HT-29 (cell line): ENCODE data around the gene EBF4. TPM values are rescaled to one million over a fixed set of nuclear protein-coding genes. Genes with fewer than 3 reads are reported as not detected.

Experiments
- DNase-seq: peaks from one replicate; pipeline ENCODE4 v3.0.0-alpha.2; 2015; ENCODE audit warnings: low spot score
- total RNA-seq: library from RNA; depleted of rRNA; stranded (reverse); fragments of >200 nt; shearing (Covaris generic); gene quantifications from 2 replicates; pipeline ENCODE4 v1.2.3, GENCODE V29; 2014

The EBF4 gene
- total RNA-seq, 1 experiment from 2014 or later = 0.23 TPM

DNA sequence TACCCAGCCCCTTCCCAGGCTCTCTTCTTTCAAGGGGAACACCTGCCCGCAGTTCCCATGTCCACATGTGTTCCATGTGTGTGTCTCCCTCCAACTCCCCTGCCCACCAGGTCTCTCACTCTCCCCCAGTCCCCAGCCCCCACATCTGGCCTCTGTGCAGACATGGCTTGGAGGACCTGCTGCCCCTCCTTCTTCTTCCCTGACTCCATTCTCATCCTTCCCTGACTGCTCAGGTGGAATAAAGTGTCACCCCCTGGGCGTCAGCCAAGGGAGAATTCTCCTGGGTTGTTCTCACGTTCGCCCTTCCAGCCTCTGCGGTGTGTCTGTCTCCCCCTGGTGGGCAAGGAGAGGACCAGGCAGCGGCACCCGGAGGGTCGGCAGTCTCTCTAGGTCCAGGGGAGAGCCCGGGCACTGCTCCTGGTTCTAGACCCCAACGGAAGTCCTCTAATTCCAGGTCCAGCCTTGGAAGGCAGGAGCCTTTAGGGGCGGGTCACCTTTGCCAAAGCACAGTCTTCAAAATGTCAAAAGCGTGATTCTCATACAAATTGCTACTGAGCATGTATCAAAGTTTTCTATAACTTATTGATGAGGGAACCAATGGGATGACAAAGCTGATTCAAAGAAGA, 50.5 kb downstream of the EBF4 start:
- peak; percentile 67 for DNase-seq

DNA sequence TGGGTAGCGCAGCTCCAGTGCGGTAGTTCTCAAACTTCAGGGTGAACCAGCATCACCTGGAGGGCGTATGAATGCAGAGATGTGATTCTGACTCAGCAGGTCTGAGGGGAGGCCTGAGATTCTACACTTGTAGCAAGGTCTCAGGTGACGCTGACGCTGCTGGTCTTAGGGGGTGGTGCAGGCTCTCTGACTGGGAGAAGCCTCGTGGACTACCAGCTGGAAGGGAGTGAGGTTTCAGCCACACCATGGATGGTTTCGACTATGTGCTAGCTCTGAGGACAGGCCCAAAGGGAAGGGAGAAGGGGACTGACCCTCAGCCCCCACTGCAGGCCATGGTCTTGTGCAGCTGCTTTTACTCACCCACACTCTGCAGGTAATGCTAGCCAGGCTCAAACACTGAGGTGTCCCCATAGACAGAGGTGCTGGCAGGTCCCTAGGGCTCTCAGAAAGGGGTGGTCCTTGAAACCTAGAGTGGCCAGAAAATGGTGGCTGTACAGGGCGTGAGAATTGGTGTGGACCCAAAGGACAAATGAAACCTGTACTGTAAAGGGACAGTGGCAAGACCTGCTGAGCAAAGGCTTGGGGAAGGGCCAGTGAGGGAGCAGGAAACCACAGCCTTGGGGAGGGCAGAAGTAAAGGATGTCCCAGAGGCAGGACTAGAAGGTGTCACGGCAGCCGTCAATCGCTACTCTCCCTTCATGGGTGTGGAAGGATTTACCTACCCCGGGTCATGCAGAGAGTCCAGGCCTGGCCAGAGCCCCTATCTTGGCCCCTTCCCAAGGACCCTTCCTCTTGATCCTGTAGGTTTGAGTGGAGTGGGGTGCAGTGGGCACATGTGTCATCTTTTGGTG, 52.7 kb downstream of the EBF4 start:
- DNase-seq = no peak

DNA sequence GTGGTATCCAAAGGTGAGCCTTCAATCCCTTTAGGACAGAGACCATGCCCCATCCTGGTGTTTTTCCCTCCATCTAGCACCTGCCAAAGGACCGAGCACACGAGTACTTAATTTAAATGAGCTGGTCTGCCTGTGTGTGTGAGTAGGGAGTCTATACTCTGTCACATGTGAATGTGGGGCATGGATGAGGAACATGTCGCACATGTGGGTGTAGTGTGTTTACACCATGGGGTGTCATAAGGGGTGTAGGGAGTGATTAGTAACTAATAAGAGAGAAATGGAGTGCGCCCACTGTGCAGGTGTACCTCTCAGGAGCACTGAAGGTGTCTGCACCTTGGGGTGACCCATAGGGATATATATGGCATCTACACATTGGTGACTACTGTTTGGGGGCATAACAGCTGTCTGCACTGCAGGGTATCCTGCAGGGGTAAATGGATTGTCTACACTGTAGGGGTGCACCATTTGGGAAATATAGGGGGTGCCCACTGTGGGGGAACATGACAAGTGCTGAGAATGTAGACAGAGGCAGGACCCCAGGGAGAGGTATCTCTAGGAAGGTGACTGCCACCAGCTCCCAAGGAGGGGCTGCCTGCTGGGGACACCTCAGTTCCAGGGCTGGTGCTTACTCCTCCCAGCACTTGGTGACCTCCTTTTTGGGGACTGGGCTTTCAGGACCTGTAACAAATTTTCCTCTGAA, 53.5 kb downstream of the EBF4 start:
- DNase-seq = no peak

DNA sequence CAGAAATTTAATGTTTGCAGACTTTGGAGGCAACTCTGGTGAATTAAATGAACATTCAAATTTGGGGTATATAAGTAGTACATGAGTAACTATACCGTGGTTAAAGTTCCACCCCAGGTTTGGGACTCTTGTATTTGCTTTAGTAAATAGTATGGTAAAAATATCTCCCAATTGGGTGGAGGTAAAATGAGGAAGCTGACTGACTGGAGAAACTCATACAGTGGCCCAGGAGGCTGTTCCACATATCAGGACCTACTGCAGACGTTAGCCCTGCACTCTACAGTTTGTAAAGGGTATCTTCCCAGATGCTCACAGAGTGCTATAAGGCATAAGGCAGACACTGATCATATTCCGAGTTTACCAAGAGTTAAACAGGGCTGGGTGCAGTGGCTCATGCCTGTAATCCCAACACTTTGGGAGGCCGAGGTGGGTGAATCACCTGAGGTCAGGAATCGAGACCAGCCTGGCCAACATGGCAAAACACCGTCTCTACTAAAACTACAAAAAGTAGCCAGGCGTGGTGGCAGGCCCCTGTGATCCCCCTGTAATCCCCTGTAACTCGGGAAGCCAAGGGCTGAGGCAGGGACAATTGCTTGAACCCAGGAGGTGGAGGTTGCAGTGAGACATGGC, 54.2 kb downstream of the EBF4 start:
- no peak for DNase-seq

DNA sequence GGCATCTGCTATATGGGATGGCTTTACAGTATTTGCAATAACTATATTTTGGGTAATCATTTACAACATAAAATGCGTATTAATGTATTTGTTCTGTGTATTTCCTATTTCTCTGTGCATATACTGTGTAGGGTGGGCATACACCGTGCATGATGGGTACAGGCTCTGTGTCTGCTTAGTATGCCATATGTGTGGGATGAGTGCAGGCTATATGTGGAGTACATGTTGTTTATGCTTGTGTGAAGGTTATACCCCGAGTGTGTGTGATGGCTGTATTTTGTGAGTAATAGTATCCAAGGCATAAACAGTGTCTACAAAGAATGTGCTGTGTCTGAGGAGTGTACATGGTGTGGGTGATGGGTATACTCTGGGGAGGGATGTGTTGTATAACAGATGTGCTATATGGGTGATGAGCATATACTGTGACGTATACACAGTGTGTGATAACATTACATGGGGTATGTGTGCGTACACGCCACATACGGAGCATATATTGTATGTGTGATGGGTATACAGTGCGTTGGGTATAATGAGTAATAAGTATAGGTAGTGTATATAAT, 55.2 kb downstream of the EBF4 start:
- no peak for DNase-seq

DNA sequence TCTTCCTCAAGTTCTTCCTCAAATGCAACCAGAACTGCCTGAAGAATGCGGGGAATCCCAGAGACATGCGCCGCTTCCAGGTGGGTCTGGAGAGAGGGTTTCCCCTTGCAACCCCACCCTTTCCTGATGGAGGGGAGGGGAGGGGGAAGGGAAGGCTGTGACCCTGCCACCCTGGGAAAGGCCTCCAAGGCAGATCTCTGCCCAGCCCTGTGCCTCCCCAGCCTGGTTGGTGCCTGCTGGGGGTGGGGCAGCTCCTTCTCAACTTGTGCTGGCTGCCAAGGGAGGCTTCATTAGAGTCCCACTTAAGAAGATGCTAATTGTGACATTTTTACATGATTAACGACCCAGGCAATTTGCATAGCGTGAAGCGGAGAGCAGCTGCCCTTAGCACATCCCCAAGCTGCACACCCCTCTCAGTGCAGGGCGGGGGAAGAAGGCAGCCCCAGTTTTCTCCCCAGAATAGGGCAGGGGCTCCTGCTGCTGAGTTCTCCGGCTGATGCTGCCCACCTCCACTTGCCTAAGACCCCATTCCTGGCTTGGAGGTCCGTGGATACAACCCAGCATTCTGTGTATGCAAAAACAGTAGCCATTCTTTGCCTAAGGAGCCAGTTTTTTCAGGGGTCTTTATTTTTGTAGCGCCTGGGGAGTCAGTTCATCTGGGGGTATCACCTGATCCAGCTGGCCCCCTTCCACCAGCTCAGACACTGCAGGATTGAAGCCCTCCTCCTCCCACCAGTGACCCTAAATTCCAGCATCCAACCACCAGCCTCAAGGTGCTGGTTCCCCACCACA, 56.2 kb downstream of the EBF4 start:
- DNase-seq = no peak

DNA sequence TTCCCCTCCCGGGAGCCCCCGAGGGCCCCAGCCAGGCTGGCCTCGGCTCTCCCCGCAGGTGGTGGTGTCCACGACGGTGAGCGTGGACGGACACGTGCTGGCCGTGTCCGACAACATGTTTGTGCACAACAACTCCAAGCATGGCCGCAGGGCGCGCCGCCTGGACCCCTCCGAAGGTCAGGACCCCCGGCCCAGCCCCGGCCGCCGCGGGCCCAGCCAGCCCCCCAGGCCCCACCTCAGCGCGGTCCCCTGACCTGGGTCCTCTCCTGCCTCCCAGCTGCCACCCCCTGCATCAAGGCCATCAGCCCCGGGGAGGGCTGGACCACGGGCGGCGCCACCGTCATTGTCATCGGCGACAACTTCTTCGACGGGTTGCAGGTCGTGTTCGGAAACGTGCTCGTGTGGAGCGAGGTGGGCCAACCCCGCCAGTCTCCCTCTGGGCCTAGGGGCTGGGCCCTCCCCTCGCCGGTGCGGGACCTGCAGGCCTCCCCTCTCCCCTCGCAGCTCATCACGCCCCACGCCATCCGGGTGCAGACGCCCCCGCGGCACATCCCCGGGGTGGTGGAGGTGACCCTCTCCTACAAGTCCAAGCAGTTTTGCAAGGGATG, 56.9 kb downstream of the EBF4 start:
- DNase-seq = no peak

DNA sequence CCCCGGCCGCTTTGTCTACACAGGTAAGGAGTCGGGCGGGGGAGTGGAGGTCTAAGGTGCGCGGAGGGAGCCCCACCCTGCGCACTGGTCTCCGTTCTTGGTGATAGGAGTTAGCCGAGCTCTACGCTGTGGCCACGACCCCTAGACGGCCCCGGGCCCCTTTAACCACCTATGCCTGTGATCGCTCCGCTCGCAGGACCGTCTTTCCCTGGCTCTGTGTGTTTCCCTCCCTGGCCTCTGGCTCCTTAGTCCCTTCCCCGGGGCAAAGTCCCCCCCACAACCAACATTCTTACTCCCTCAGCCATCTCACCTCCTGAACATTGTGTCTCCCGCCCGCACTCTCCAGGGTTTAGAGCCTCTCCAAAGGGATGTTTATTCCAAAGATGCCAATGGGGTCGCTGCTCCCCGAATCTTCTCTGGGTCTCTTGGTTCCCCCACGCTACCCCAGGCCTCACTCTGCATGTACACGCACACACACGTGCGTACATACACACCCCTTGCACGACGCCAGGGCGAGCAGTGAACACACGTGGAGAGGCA, 57.4 kb downstream of the EBF4 start:
- no peak for DNase-seq

DNA sequence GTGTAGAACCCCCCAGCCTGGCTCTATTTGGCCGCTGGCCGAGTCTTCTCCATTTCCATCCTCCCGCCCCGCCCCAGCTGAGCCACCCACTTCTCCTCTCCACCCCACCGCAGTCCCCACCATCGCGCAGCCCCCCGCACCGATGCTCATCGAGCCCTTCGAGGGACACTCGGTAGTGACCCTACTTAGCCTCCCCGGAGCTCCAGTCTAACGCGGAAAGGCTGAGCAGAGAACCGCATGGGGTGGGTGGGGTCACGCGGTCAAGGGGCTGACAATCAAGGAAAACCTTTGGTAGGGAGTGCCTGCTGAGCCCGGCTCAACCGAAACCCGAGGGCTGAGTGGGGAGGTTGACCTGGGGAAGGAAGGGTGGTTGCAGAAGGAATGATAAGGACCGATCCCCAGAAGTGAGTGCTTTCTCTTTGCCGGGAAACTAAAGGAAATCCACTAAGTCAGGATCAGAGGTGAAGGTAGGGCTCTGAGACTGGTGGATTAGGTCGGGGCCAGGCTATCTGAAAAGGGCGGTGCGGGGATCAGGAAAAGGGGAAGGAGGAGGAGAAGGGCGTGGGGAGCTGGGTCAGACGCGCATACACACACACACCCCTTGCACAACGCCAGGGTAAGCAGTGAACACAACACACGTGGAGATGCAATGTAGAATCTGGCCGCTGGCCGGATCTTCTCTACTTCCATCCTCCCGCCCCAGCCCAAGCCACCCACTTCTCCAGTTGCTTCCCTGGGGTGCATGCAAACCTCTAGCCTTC, 58.1 kb downstream of the EBF4 start:
- DNase-seq = peak; percentile 30

DNA sequence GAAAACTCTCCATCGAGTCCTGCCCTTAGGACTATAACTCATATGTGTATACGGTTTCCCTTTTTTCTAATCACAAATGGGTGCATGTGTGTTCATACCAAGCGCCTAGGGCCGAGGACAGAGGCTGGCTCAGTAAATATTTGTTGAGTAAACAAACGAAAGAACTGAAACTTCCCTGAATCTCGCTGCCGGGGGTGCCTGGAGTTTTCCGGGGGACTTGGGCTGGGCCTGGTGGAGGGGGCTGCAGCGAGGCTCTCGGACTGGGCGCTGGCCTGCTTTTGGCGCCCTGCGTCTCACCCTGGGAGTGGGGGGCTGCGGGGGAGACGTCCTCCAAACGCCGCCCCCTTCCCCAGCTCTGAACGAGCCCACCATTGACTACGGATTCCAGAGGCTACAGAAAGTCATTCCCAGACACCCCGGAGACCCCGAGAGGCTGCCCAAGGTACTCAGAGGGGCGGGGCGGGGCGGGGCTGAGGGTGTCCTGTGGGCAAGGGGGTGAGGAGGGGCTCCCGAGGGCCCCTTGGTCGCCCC, 58.8 kb downstream of the EBF4 start:
- no peak for DNase-seq

DNA sequence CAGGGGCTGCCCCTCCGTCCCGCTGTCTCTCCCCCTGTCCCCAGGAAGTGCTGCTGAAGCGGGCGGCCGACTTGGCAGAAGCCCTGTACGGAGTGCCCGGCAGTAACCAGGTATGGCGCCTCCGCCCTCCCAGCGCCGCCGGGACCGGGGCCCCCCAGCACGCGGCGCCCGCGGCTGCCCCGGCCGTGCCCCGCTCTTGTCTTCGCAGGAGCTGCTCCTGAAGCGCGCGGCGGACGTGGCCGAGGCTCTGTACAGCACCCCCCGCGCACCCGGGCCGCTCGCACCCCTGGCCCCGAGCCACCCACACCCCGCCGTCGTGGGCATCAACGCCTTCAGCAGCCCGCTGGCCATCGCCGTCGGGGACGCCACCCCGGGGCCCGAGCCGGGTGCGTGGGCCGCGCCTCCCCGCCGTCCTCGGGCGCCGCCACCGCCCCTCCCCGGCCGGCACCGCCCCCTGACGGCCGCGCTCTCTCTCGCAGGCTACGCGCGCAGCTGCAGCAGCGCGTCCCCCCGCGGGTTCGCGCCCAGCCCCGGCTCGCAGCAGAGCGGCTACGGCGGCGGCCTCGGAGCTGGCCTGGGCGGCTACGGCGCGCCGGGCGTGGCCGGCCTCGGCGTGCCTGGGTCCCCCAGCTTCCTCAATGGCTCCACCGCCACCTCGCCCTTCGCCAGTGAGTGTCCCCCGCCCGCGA, 59.4 kb downstream of the EBF4 start:
- no peak for DNase-seq

DNA sequence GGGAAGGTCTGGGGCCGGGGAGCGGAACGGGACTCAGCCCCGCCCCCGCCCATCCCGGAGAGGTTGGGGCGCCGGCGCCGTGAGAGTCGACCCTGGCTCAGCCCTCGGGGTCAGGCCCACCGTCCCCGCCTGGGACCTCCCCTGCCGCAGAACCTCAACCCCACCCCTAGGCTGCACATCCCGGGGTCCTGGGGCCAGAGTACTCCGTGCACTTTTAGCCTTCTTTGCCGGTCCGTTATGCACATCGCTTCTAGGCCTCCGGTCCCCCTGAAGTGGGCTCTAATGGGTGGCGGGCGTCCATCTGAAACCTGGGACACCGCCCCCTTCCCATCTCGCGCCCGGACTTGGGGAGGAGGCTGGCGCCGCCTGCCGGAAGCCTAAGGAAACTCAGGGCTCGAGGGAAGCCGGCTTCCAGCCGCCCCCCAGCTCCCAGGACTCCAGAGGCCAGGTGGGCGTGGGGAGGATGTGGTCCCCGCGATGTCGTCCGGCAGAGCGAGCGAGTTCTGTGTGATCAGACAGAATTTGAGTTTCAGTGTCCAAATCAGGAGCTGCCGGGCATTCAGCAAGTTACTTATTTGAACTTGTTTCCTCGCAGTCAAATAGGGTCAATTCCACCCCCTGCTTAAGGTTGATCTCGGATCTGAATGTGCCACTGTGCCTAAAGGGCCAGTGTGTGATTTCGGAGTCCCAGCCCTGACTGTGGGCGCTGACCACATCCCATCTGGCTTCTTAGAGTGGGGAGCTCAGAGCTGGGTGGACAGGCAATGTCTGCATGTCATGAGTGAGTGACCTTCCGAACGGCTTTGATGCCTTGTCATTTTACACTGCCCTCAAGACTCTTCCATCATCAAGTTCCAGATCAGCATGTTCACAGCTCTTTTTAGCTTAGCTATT, 60.2 kb downstream of the EBF4 start:
- DNase-seq = peak; percentile 28

DNA sequence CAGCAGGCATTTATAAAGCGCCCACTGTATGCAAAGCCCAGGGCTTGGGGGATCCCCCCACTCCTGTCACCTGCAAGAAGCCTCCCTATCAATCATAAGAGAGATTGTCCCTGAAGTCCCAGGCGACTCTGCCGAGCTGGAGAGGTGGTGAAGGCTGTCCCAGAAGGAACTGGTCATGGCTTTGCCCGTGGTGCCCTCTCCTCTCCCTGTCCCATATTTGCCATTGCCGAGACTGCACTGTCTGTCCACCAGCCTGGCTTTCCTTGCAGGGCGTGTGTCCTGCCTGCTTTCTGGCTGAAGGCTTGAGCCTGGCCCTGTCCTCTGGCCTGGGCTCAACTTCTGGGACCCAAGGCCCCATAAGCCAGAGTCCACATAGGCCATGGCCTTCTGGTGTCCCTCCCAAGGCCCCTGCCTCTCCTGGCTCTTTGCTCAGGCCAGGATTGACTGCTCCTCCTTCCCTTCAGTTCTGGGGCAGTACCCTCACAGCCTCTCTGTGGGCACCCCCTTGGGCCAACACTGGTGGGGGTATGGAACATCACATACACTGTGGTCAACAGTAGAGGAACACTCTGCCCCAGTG, 61.0 kb downstream of the EBF4 start:
- no peak for DNase-seq

DNA sequence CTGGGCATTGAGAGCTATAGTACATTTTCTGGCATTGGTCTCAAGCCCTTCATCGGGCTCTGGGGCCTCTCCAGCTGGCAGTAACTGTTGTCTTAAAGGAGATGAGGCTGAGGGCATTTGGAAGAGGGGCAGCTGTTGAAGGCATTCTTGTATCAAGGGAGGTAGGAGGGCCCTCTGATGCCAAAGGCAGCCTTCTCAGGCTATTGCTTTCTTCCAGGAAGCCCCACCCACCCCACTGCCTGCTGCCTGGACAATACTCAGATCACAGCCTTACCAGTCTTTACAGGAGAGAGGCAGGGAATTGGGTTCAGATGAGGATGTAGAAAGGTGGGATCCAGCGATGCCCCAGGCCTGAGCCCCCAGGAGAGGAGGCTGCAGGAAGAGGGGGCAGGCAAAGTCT, 61.8 kb downstream of the EBF4 start:
- no peak for DNase-seq

DNA sequence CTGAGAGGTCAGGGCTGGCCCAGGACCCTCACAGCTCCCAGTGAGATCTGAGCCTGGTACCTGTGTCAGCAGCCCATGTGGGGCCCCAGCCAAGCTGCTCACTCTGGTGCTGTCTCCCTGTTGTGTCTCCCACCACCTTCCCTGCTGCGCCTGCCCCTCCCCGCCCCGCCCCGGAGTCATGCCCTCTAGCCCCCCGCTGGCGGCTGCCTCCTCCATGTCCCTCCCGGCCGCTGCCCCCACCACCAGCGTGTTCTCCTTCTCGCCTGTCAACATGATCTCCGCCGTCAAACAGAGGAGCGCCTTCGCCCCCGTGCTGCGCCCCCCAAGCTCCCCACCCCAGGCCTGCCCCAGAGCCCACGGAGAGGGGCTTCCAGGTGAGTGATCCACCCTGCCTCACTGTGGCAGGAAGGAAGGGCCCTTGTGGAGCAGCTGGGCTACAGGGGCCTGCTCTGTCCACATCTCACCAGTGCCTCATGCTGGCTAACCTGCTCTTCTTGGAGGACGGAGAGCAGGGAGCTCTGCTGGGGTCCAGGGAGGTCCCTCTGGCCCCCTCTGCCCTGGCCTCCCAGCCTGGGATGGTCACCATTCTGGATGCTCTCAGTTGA, 63.0 kb downstream of the EBF4 start:
- DNase-seq = no peak

DNA sequence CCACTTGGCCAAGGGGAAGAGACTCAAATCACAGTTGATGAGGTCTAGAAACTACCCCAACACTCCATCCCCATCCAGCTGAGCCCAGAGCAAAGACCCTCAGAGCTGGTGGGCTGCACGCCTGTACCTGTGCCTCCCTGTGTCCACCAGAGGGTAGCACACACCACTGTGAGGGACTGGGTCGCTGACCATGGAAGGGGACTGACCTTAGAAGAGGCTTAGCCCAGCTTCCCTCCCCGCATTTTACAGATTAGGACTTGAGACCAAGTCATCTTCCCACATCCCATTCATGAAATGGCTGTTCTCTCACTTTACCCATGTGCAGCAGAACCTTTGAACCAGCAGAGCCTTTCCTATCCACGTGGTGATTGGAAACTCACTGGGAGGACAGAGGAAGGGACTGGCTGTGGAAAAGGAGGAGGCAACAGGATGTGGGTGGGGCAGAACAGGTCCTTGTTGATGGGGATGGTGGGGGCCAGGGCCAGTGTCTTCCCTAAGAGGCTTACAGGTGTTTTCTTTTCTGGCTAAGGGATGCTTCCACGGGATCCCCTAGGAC, 63.6 kb downstream of the EBF4 start:
- peak; percentile 28 for DNase-seq
